ENCODE results near the gene PPIP5K2. TPM values are rescaled to one million over a fixed set of nuclear protein-coding genes. Genes with fewer than 3 reads are reported as not detected.
A peak's percentile ranks its signal among the peaks of the same experiment; 100 is the strongest.

Gene PPIP5K2
- total RNA-seq, 1 experiment from 2014 or later, result 52.2 TPM

DNA sequence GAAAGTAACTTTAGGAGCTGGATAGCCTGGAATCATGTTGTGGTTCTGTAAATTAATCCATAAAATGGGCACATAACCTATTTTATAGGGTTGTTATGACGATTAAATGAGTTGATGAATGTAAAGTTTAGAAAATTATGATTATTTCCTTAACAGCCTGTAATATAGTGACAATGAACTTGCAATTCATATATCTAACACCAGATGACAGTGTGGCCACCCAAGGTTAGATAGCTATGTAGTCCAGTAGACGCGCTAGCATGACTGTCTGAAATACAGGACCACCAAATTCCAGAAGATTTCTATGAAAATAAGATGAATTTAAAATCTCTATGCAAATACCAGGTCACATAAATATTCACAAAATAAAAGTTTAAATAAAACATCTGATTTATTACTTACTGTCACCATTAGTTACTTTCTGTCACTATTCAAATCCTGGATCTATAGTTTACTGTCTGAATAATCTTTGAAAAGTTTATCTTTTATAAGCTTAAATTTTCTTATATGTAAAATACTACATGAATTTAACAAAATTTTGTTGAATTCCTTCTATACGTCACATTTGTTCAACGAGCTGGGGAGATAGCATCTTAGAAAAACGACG is 112.4 kb downstream of the PPIP5K2 start:
- no peaks in the 10 kb centered on the region for H3K79me2 ChIP-seq (ENCODE audit: low read length)
- no peaks in the 10 kb centered on the region for H3K27me3 ChIP-seq (ENCODE audit: low read length)
- no peaks in the 10 kb centered on the region for H4K20me1 ChIP-seq (ENCODE audit: low read length)
- H3K4me1 ChIP-seq (ENCODE audit: insufficient read depth, low read length), result 0 out of 2 replicates have a peak, but pooled peaks cover 4% of the 10 kb centered on the region
- intact Hi-C loops (cut with micrococcal nuclease), result loop anchor here (1.0 to 2.0 kb wide), 2 partner anchors 26 to 243 kb away; partner anchors contain the start of gene MACIR
- no peak for TF ChIP-seq EZH2phosphoT487 (IDR thresholded peaks at IDR 0.05; ENCODE audit: borderline replicate concordance, low read length)
- TF ChIP-seq CTCF (conservative IDR thresholded peaks at IDR 0.05; ENCODE audit: low read depth, low read length), result peak; percentile 97
- TF ChIP-seq EZH2 (IDR thresholded peaks at IDR 0.05; ENCODE audit: low read length, unreplicated experiment), result no peak
- no peak overlapping the region for H3K9ac ChIP-seq (ENCODE audit: low read length)
- no peaks in the 10 kb centered on the region for H3K9me2 ChIP-seq (replicated peaks; ENCODE audit: low read length)
- no peaks in the 10 kb centered on the region for H3K9me3 ChIP-seq (ENCODE audit: low read length)
- no peak overlapping the region for H3K4me2 ChIP-seq (ENCODE audit: low read length)
- ATAC-seq (peak; percentile 90), DNase-seq (peak; percentile 77)
- CTCF ChIA-PET, result interaction anchor here (0.6 to 2.0 kb wide), 4 partner anchors 24 to 287 kb away, joined by 4 to 27 read pairs (median 5); no protein-coding TSS in a partner anchor
- H3K27ac ChIP-seq (ENCODE audit: low read length), result no peak overlapping the region
- H3K36me3 ChIP-seq (ENCODE audit: low read depth, low read length), result no peaks in the 10 kb centered on the region
- no peak overlapping the region for H3K4me3 ChIP-seq (ENCODE audit: low read length)
- BruUV-seq (replicated peaks), result no TSS peak
- H2AFZ ChIP-seq (ENCODE audit: low read length), result no peak overlapping the region
- no peaks in the 10 kb centered on the region for H3F3A ChIP-seq (ENCODE audit: low read length, unreplicated experiment)
- POLR2A ChIA-PET (ENCODE audit: unreplicated experiment), result no interaction called here

- no peaks in the 10 kb centered on the region for H3F3A ChIP-seq (ENCODE audit: low read length, unreplicated experiment)
- no peaks in the 10 kb centered on the region for H3K36me3 ChIP-seq (ENCODE audit: low read depth, low read length)
- H3K9ac ChIP-seq (ENCODE audit: low read length), result no peak overlapping the region
- H3K4me3 ChIP-seq (ENCODE audit: low read length), result no peak overlapping the region
- H3K79me2 ChIP-seq (ENCODE audit: low read length), result no peaks in the 10 kb centered on the region
- H2AFZ ChIP-seq (ENCODE audit: low read length), result peak overlapping the region; percentile 25; the same call in 1 of the 2 replicates
- no peak overlapping the region for H3K4me2 ChIP-seq (ENCODE audit: low read length)
- POLR2A ChIA-PET (ENCODE audit: unreplicated experiment), result no interaction called here
- TF ChIP-seq EZH2phosphoT487 (IDR thresholded peaks at IDR 0.05; ENCODE audit: borderline replicate concordance, low read length), result no peak
- H3K9me2 ChIP-seq (replicated peaks; ENCODE audit: low read length), result no peaks in the 10 kb centered on the region
- no TSS peak for BruUV-seq (replicated peaks)
- no peaks in the 10 kb centered on the region; the same call in 1 of the 2 replicates for H3K9me3 ChIP-seq (ENCODE audit: low read length)
- H3K27me3 ChIP-seq (ENCODE audit: low read length), result no peaks in the 10 kb centered on the region
- CTCF ChIA-PET, result no interaction called here
- DNase-seq (peak; percentile 25), ATAC-seq (peak; percentile 52)
- intact Hi-C loops (cut with micrococcal nuclease), result no loop called here
- H3K27ac ChIP-seq (ENCODE audit: low read length), result no peak overlapping the region
- H4K20me1 ChIP-seq (ENCODE audit: low read length), result no peaks in the 10 kb centered on the region
- 0 out of 2 replicates have a peak, but pooled peaks cover 4% of the 10 kb centered on the region for H3K4me1 ChIP-seq (ENCODE audit: insufficient read depth, low read length)
These were observed 114.3 kb downstream of the PPIP5K2 start for GRCh38 chr5:103234239-103234975.

DNA sequence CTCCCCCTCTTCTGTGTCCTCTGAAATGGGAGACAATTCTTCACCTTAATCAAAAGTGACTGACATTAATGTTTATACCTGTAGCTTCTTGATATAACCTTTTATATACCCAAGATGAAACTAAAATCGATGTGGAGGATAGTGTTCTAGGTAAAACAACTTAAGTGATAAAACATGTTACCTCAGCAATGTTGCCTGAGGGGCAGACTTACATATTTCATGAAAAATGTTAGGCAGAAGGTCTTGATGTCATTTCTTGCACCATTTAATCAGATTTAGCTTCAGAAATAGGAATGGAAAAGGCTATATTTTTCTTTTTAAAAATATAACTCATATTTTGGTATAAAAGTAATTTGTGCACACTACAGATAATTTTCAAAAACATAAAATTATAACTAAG is 115.8 kb downstream of the PPIP5K2 start:
- H3K9me3 ChIP-seq (ENCODE audit: low read length), result no peaks in the 10 kb centered on the region; the same call in 1 of the 2 replicates
- DNase-seq, result no peak
- ATAC-seq, result no peak
- no TSS peak for BruUV-seq (replicated peaks)
- H3K4me3 ChIP-seq (ENCODE audit: low read length), result no peak overlapping the region
- H3K4me2 ChIP-seq (ENCODE audit: low read length), result no peak overlapping the region
- 0 out of 2 replicates have a peak, but pooled peaks cover 4% of the 10 kb centered on the region for H3K4me1 ChIP-seq (ENCODE audit: insufficient read depth, low read length)
- no peaks in the 10 kb centered on the region for H3K36me3 ChIP-seq (ENCODE audit: low read depth, low read length)
- no peaks in the 10 kb centered on the region for H3K79me2 ChIP-seq (ENCODE audit: low read length)
- CTCF ChIA-PET, result no interaction called here
- intact Hi-C loops (cut with micrococcal nuclease), result no loop called here
- H3K9me2 ChIP-seq (replicated peaks; ENCODE audit: low read length), result no peaks in the 10 kb centered on the region
- no peaks in the 10 kb centered on the region for H4K20me1 ChIP-seq (ENCODE audit: low read length)
- no peaks in the 10 kb centered on the region for H3K27me3 ChIP-seq (ENCODE audit: low read length)
- H3K9ac ChIP-seq (ENCODE audit: low read length), result no peak overlapping the region
- no peaks in the 10 kb centered on the region for H3F3A ChIP-seq (ENCODE audit: low read length, unreplicated experiment)
- no peak overlapping the region for H2AFZ ChIP-seq (ENCODE audit: low read length)
- no peak overlapping the region for H3K27ac ChIP-seq (ENCODE audit: low read length)
- TF ChIP-seq EZH2 (IDR thresholded peaks at IDR 0.05; ENCODE audit: low read length, unreplicated experiment) (no peak), EZH2phosphoT487 (IDR thresholded peaks at IDR 0.05; ENCODE audit: borderline replicate concordance, low read length) (no peak), CTCF (conservative IDR thresholded peaks at IDR 0.05; ENCODE audit: low read depth, low read length) (no peak)
- POLR2A ChIA-PET (ENCODE audit: unreplicated experiment), result no interaction called here

Data from PC-3 (cell line).